Subcutaneous abdominal adipose tissue (tissue), 5 donors: ENCODE results near the gene SLAIN2.
"Not testable (repeated sequence)": the region's sequence is repeated elsewhere in the genome, so short reads cannot be mapped to it uniquely, and the experiment has no call there.

ENCODE experiments used
- H3K27ac ChIP-seq: one replicate; pipeline ENCODE4 v1.7.0; 2013; ENCODE audit warnings: low read depth, mild to moderate bottlenecking, inconsistent platforms, low read length, moderate library complexity
- H3K27me3 ChIP-seq, 5 donors: one replicate each; pipeline ENCODE4 v1.7.0; 2013; ENCODE audit warnings: low read length in 5 of 5, inconsistent platforms in 1 of 5; ENCODE audit not compliant: control insufficient read depth in 5 of 5, insufficient read depth in 4 of 5
- H3K36me3 ChIP-seq, 5 donors: one replicate each; pipeline ENCODE4 v1.7.0; 2013; ENCODE audit warnings: low read length in 5 of 5; ENCODE audit not compliant: control insufficient read depth in 5 of 5, insufficient read depth in 5 of 5
- H3K4me1 ChIP-seq, 5 donors: one replicate each; pipeline ENCODE4 v1.7.0; 2013; ENCODE audit warnings: low read length in 5 of 5, mild to moderate bottlenecking in 3 of 5, moderate library complexity in 1 of 5; ENCODE audit not compliant: control insufficient read depth in 5 of 5, insufficient read depth in 5 of 5
- H3K4me3 ChIP-seq, 5 donors: one replicate each; pipeline ENCODE4 v1.7.0; 2013; ENCODE audit warnings: low read length in 5 of 5, low read depth in 1 of 5
- H3K9ac ChIP-seq, 5 donors: one replicate each; pipeline ENCODE4 v1.7.0; 2013; ENCODE audit warnings: low read length in 5 of 5, mild to moderate bottlenecking in 4 of 5, moderate library complexity in 3 of 5
- H3K9me3 ChIP-seq, 5 donors: one replicate each; pipeline ENCODE4 v1.7.0; 2013; ENCODE audit warnings: low read length in 5 of 5; ENCODE audit not compliant: control insufficient read depth in 5 of 5
- donor health status: healthy.
- donor health status: healthy.
- donor health status: healthy.
- donor health status: healthy.
- donor health status: healthy.

SLAIN2 gene

GRCh38 chr4:48311896-48312295 is 29.4 kb upstream of the SLAIN2 start:
- H3K27me3 ChIP-seq: no peaks in the 10 kb centered on the region
- H3K9me3 ChIP-seq: no peaks in the 10 kb centered on the region
- H3K4me3 ChIP-seq: no peak overlapping the region

DNA sequence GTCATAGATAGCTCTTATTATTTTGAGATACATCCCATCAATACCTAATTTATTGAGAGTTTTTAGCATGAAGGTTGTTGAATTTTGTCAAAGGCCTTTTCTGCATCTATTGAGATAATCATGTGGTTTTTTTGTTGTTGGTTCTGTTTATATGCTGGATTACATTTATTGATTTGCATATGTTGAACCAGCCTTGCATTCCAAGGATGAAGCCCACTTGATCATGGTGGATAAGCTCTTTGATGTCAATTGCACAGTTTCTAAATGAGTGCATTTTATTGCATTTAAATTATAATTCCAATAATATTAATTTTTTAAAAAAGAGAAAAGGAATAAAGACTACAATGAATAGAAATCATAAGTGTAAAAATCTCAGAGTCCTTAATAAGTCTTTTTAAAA is 26.6 kb upstream of the SLAIN2 start:
- not testable (repeated sequence) for H3K9ac ChIP-seq, H3K9me3 ChIP-seq

More at GRCh38 chr4:48311896-48312295, 29.4 kb upstream of the SLAIN2 start:
- peaks cover 0 to 3% (median 0%) of the 10 kb centered on the region in 5 donors for H3K4me1 ChIP-seq
- H3K27ac ChIP-seq: no peak overlapping the region
- no peaks in the 10 kb centered on the region for H3K36me3 ChIP-seq
- H3K9ac ChIP-seq: no peak overlapping the region

DNA sequence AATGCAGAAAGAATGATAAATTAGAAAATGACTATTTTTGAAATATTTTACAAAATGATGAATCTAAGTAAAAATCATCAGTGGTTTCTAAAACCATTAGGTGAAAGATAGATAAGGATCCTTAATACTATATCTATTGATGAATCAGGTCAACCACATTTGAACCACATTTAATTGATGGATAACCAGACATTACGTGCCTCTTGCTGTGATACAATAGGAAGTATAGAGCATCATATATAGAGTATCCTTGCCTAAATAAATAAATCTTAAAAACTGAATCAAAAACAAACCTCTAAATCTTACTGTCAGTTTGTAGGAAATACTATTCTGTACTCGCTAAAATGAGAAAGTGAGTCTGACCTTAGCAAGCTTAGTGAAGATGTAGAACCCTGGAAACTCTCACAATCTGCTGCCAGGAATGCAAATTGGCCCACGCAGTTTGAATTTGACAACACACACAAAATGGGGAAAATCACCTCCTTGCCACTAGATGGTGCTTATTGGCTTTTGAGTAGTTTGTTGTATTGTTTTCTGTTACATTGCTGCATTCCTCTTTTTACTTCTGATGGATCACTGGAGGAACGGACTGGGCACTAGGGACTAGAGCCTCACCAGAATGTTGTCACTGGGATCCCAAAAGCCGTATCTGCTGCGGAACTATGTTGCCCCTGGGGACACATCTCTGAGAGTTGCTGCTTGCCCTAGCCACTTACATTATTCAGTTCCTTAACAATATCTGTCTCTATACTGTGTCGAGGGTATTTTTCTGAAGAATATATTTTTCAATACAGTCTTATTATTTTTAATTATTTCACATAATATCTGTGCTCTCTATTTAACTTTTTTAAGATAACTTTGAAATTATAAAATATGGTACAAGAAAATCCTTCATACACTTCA is 25.4 kb upstream of the SLAIN2 start:
- H3K27me3 ChIP-seq: no peaks in the 10 kb centered on the region
- H3K9me3 ChIP-seq: no peaks in the 10 kb centered on the region
- H3K36me3 ChIP-seq: no peaks in the 10 kb centered on the region
- H3K4me3 ChIP-seq: no peak overlapping the region
- H3K4me1 ChIP-seq: peaks cover 0 to 3% (median 0%) of the 10 kb centered on the region in 5 donors
- no peak overlapping the region for H3K9ac ChIP-seq
- H3K27ac ChIP-seq: no peak overlapping the region

More for the DNA sequence above, 26.6 kb upstream of the SLAIN2 start:
- H3K27me3 ChIP-seq, H3K27ac ChIP-seq, H3K4me3 ChIP-seq, H3K4me1 ChIP-seq, H3K36me3 ChIP-seq: not testable (repeated sequence)

DNA sequence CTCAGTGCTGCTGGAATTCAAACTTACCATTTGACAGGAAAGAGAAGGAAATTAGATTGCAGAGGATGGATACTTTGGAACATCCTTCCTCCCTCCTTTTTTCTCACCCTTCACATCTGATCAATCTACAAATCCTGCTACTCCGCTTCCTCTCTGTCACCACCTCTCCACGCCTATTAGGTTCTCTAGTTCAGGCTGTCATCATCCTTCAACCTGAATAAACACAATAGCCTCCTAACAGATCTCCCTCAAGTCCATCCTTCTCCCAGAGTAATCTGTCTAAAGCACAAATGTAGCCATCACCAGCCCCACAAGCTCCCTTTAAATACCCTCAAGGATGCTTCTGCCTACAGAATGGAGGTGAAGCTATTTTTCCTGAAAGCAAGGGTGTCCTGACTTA is 20.0 kb upstream of the SLAIN2 start:
- no peak overlapping the region for H3K9ac ChIP-seq
- no peak overlapping the region for H3K4me3 ChIP-seq
- H3K36me3 ChIP-seq: no peaks in the 10 kb centered on the region
- no peaks in the 10 kb centered on the region for H3K9me3 ChIP-seq
- no peaks in the 10 kb centered on the region for H3K27me3 ChIP-seq
- no peak overlapping the region for H3K27ac ChIP-seq
- peaks cover 0 to under 1% (median 0%) of the 10 kb centered on the region in 5 donors for H3K4me1 ChIP-seq

GRCh38 chr4:48322063-48322462 is 19.3 kb upstream of the SLAIN2 start:
- no peaks in the 10 kb centered on the region for H3K9me3 ChIP-seq
- no peak overlapping the region for H3K9ac ChIP-seq
- H3K27ac ChIP-seq: no peak overlapping the region
- no peak overlapping the region for H3K4me3 ChIP-seq
- H3K27me3 ChIP-seq: no peaks in the 10 kb centered on the region
- no peaks in the 10 kb centered on the region for H3K36me3 ChIP-seq
- no peaks in the 10 kb centered on the region for H3K4me1 ChIP-seq

DNA sequence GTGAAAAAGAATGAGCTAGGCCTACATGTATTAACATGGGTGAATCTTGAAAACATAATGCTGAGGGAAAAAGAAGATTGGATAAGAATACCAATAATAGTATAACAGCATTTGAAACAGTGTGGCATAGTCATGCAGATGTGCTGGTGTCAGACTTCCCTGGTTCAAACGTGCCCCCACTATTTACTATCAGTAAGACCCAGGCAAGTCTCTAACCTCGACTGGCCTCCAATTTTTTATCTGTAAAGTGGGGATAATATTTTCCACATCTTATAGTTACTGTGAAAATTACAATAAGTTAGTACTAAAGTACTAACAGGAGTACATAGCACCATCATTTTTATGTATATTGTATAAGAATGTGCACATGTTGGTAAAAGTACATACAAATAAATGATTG is 17.0 kb upstream of the SLAIN2 start:
- no peaks in the 10 kb centered on the region for H3K4me1 ChIP-seq
- no peak overlapping the region for H3K27ac ChIP-seq
- no peaks in the 10 kb centered on the region for H3K9me3 ChIP-seq
- H3K27me3 ChIP-seq: no peaks in the 10 kb centered on the region
- H3K36me3 ChIP-seq: no peaks in the 10 kb centered on the region
- H3K4me3 ChIP-seq: no peak overlapping the region
- no peak overlapping the region for H3K9ac ChIP-seq

GRCh38 chr4:48329193-48329592 is 12.1 kb upstream of the SLAIN2 start:
- Histone ChIP-seq H3K9ac (no peak overlapping the region), H3K36me3 (no peaks in the 10 kb centered on the region), H3K27me3 (no peaks in the 10 kb centered on the region), H3K9me3 (no peaks in the 10 kb centered on the region), H3K4me1 (no peaks in the 10 kb centered on the region), H3K27ac (no peak overlapping the region), H3K4me3 (no peak overlapping the region)

GRCh38 chr4:48329976-48330375 is 11.4 kb upstream of the SLAIN2 start:
- no peaks in the 10 kb centered on the region for H3K27me3 ChIP-seq
- H3K4me1 ChIP-seq: no peaks in the 10 kb centered on the region
- H3K36me3 ChIP-seq: no peaks in the 10 kb centered on the region
- no peak overlapping the region for H3K4me3 ChIP-seq
- no peak overlapping the region for H3K9ac ChIP-seq
- no peak overlapping the region for H3K27ac ChIP-seq
- no peaks in the 10 kb centered on the region for H3K9me3 ChIP-seq

- no peak overlapping the region for H3K27ac ChIP-seq
- no peaks in the 10 kb centered on the region for H3K27me3 ChIP-seq
- H3K4me1 ChIP-seq: no peaks in the 10 kb centered on the region
- no peak overlapping the region for H3K4me3 ChIP-seq
- no peaks in the 10 kb centered on the region for H3K36me3 ChIP-seq
- H3K9me3 ChIP-seq: no peaks in the 10 kb centered on the region
- no peak overlapping the region for H3K9ac ChIP-seq
Measured at GRCh38 chr4:48331577-48332330, 9.6 kb upstream of the SLAIN2 start.

DNA sequence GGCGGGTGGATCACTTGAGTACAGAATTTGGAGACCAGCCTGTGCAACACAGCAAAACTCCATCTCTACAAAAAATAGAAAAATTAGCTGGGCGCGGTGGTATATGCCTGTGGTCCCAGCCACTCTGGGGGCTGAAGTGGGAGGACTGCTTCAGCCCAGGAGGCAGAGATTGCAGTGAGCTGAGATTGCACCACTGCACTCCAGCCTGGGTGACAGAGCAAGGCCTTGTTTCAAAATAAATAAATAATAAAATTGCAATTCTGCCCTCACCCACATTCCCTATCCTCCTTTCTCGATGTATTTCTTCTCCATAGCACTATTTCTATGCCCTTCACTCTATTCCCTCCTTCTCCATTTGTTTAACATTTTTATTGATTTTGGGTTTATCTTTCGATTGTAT is 8.7 kb upstream of the SLAIN2 start:
- H3K4me1 ChIP-seq: no peaks in the 10 kb centered on the region
- no peaks in the 10 kb centered on the region for H3K36me3 ChIP-seq
- H3K9me3 ChIP-seq: no peaks in the 10 kb centered on the region
- no peak overlapping the region for H3K9ac ChIP-seq
- no peak overlapping the region for H3K27ac ChIP-seq
- H3K27me3 ChIP-seq: no peaks in the 10 kb centered on the region
- no peak overlapping the region for H3K4me3 ChIP-seq
